Erythroblast (primary cell): ENCODE measurements around the gene KRTAP5-5.

Source experiments
- GATA1 ChIP-seq: IDR thresholded peaks from 2 replicates; pipeline ENCODE4 v1.6.1; 2011; ENCODE audit warnings: low read depth, mild to moderate bottlenecking, control low read depth, low read length, moderate library complexity
- POLR2A ChIP-seq: IDR thresholded peaks from 2 replicates; pipeline ENCODE4 v1.6.1; 2011; ENCODE audit warnings: mild to moderate bottlenecking, low read length

- no peak for TF ChIP-seq POLR2A
- no peak for TF ChIP-seq GATA1
Observed at GRCh38 chr11:1637628-1638027, 8.1 kb downstream of the KRTAP5-5 start.
